Natural killer cell (primary cell): ENCODE data around the gene POLR3H. TPM values are rescaled to one million over a fixed set of nuclear protein-coding genes. Genes with fewer than 3 reads are reported as not detected.

Experiments
- ATAC-seq, 3 donors: fragments of 150-1000 bp in 2 of 3; fragments of 200-7000 bp in 1 of 3; cut with Tn5 transposase; 1 replicate in 1 of 3; 2 replicates in 2 of 3; pipeline ENCODE4 v1.10.0; 2021; ENCODE audit warnings: mild to moderate bottlenecking in 2 of 3, moderate library complexity in 2 of 3
- DNase-seq, 2 donors: peaks; one replicate each; pipeline versions ENCODE4 v3.0.0 to v3.0.0-alpha.2; 2013 to 2021; ENCODE audit warnings: mixed read lengths in 1 of 2
- H3K27ac ChIP-seq: one replicate; pipeline ENCODE4 v1.5.1; 2013; ENCODE audit warnings: mild to moderate bottlenecking, low read length
- H3K27me3 ChIP-seq: one replicate; pipeline ENCODE4 v1.6.1; 2013; ENCODE audit warnings: low read length; ENCODE audit not compliant: control insufficient read depth, insufficient read depth
- H3K36me3 ChIP-seq: one replicate; pipeline ENCODE4 v1.6.1; 2013; ENCODE audit warnings: low read length; ENCODE audit not compliant: control insufficient read depth, insufficient read depth
- H3K4me1 ChIP-seq: one replicate; pipeline ENCODE4 v1.6.1; 2013; ENCODE audit warnings: low read length; ENCODE audit not compliant: control insufficient read depth, insufficient read depth
- H3K4me3 ChIP-seq: one replicate; pipeline ENCODE4 v1.5.1; 2013; ENCODE audit warnings: low read length
- H3K9me3 ChIP-seq: one replicate; pipeline ENCODE4 v1.6.1; 2013; ENCODE audit warnings: low read length; ENCODE audit not compliant: control insufficient read depth, insufficient read depth
- H3K27ac Mint-ChIP-seq, 2 donors: one replicate each; pipeline ENCODE4 v1.8.0; 2022; ENCODE audit warnings: mild to moderate bottlenecking in 2 of 2, mixed read lengths in 2 of 2, moderate library complexity in 1 of 2
- H3K27me3 Mint-ChIP-seq, 2 donors: one replicate each; pipeline ENCODE4 v1.8.0; 2022; ENCODE audit warnings: low read depth in 2 of 2, mixed read lengths in 2 of 2
- H3K36me3 Mint-ChIP-seq: one replicate; pipeline ENCODE4 v1.8.0; 2022; ENCODE audit warnings: mixed read lengths
- H3K4me1 Mint-ChIP-seq, 2 donors: one replicate each; pipeline ENCODE4 v1.8.0; 2022; ENCODE audit warnings: mixed read lengths in 2 of 2
- H3K4me3 Mint-ChIP-seq: one replicate; pipeline ENCODE4 v1.8.0; 2022; ENCODE audit warnings: mild to moderate bottlenecking, moderate library complexity, mixed read lengths
- H3K9me3 Mint-ChIP-seq, 2 donors: one replicate each; pipeline ENCODE4 v1.8.0; 2022; ENCODE audit warnings: mixed read lengths in 2 of 2
- CTCF ChIP-seq: fragments of 200-600 bp; IDR thresholded peaks from one replicate; pipeline ENCODE4 v1.8.0; 2022; ENCODE audit warnings: antibody characterized with exemption
- WGBS: methylation state at CpG from one replicate; pipeline ENCODE4 v1.1.7; 2013; ENCODE audit warnings: missing lambda C conversion rate; ENCODE audit not compliant: insufficient coverage; 5-methylcytosine and 5-hydroxymethylcytosine counted together
- intact Hi-C: fragments of 100-400 bp; cut with micrococcal nuclease; formaldehyde crosslinking; loops from one replicate; pipeline ENCODE4 v1.14.2; 2022
- total RNA-seq, 4 donors: library from RNA; stranded (reverse); fragments of 120-200 nt in 1 of 4; gene quantifications; one replicate each; pipeline versions ENCODE4 v1.2.3 to v1.2.4, GENCODE V29; 2013 to 2022

Gene POLR3H
- total RNA-seq, 3 donors from 2014 or later (not counting 1 experiment from before 2014, with no cell fraction given): 13.1 to 18.8 (median 16.2) TPM

GRCh38 chr22:41579997-41580355 lies 35.7 kb upstream of the POLR3H start:
- H3K27ac ChIP-seq: no peak overlapping the region
- 92% methylated on average over 6 of the region's 6 CpGs for WGBS
- no peaks in the 10 kb centered on the region for H3K27me3 ChIP-seq
- H3K9me3 ChIP-seq: no peaks in the 10 kb centered on the region
- DNase-seq (no peak), ATAC-seq (no peak)
- no peak for TF ChIP-seq CTCF
- peaks cover 20% of the 10 kb centered on the region for H3K36me3 ChIP-seq
- intact Hi-C loops: no loop called here
- H3K4me1 Mint-ChIP-seq: no peaks in the 10 kb centered on the region
- H3K27ac Mint-ChIP-seq: no peak overlapping the region
- H3K27me3 Mint-ChIP-seq: no peaks in the 10 kb centered on the region
- H3K4me3 Mint-ChIP-seq: no peak overlapping the region
- no peaks in the 10 kb centered on the region for H3K4me1 ChIP-seq
- H3K4me3 ChIP-seq: no peak overlapping the region
- no peaks in the 10 kb centered on the region for H3K9me3 Mint-ChIP-seq
- no peaks in the 10 kb centered on the region for H3K36me3 Mint-ChIP-seq

- no peak overlapping the region for H3K4me3 Mint-ChIP-seq
- no peaks in the 10 kb centered on the region for H3K9me3 ChIP-seq
- H3K4me1 ChIP-seq: no peaks in the 10 kb centered on the region
- H3K27me3 ChIP-seq: no peaks in the 10 kb centered on the region
- WGBS: 98% methylated on average over 12 of the region's 12 CpGs
- intact Hi-C loops: no loop called here
- no peak overlapping the region for H3K27ac ChIP-seq
- no peak for DNase-seq
- H3K36me3 Mint-ChIP-seq: no peaks in the 10 kb centered on the region
- no peak for TF ChIP-seq CTCF
- H3K36me3 ChIP-seq: peaks cover 20% of the 10 kb centered on the region
- no peak for ATAC-seq
- no peaks in the 10 kb centered on the region for H3K4me1 Mint-ChIP-seq
- no peaks in the 10 kb centered on the region for H3K27me3 Mint-ChIP-seq
- no peaks in the 10 kb centered on the region for H3K9me3 Mint-ChIP-seq
- no peak overlapping the region for H3K27ac Mint-ChIP-seq
- H3K4me3 ChIP-seq: no peak overlapping the region
Observed at GRCh38 chr22:41579297-41579996, 35.2 kb upstream of the POLR3H start.

GRCh38 chr22:41578818-41579217 lies 34.5 kb upstream of the POLR3H start:
- peaks cover 16% of the 10 kb centered on the region for H3K36me3 ChIP-seq

More at GRCh38 chr22:41578818-41579217, 34.5 kb upstream of the POLR3H start:
- DNase-seq (no peak), ATAC-seq (no peak)
- Histone ChIP-seq H3K4me3 (no peak overlapping the region), H3K9me3 (no peaks in the 10 kb centered on the region), H3K4me1 (no peaks in the 10 kb centered on the region), H3K27ac (no peak overlapping the region), H3K27me3 (no peaks in the 10 kb centered on the region)
- H3K4me1 Mint-ChIP-seq: no peaks in the 10 kb centered on the region
- H3K9me3 Mint-ChIP-seq: no peaks in the 10 kb centered on the region
- no peaks in the 10 kb centered on the region for H3K36me3 Mint-ChIP-seq
- no peak overlapping the region for H3K27ac Mint-ChIP-seq
- WGBS: over 99% methylated on average over 9 of the region's 9 CpGs
- no peaks in the 10 kb centered on the region for H3K27me3 Mint-ChIP-seq
- TF ChIP-seq CTCF: no peak
- intact Hi-C loops: no loop called here
- no peak overlapping the region for H3K4me3 Mint-ChIP-seq
